ENCODE measurements around the gene KEAP1.
A peak's percentile ranks its signal among the peaks of the same experiment; 100 is the strongest.

The KEAP1 gene

GRCh38 chr19:10521461-10522171, 18.5 kb upstream of the KEAP1 start:
- no peak for DNase-seq

- no peak for DNase-seq
These were observed 17.6 kb upstream of the KEAP1 start for GRCh38 chr19:10520652-10521318.

- DNase-seq = no peak
These were observed 16.3 kb upstream of the KEAP1 start for GRCh38 chr19:10519421-10519820.

GRCh38 chr19:10518444-10519361, 15.5 kb upstream of the KEAP1 start:
- DNase-seq = no peak

- peak in 1 of 2 experiments; percentile 28 for DNase-seq
These were observed 14.7 kb upstream of the KEAP1 start for GRCh38 chr19:10517760-10518443.

GRCh38 chr19:10517361-10517759, 14.2 kb upstream of the KEAP1 start, which contains the start of gene S1PR5:
S1PR5 (minus strand) TSS chr19:10517447; CDS start chr19:10515011, 2,436 bp downstream.
- DNase-seq = peak; percentile 36 to 37

GRCh38 chr19:10516671-10517286, 13.6 kb upstream of the KEAP1 start:
- DNase-seq = no peak

- no peak for DNase-seq
These were observed 12.9 kb upstream of the KEAP1 start for GRCh38 chr19:10516064-10516385.

GRCh38 chr19:10514211-10515145, 11.3 kb upstream of the KEAP1 start:
- DNase-seq = no peak

GRCh38 chr19:10513223-10513622, 10.1 kb upstream of the KEAP1 start:
- DNase-seq = no peak

GRCh38 chr19:10510301-10510802, 7.2 kb upstream of the KEAP1 start:
- DNase-seq = no peak

GRCh38 chr19:10508707-10509106, 5.6 kb upstream of the KEAP1 start:
- DNase-seq = no peak

- no peak for DNase-seq
These were observed 4.9 kb upstream of the KEAP1 start for GRCh38 chr19:10508036-10508435.

- no peak for DNase-seq
These were observed 2.5 kb upstream of the KEAP1 start for GRCh38 chr19:10505583-10506229.

- peak; percentile 91 to 93 for DNase-seq
These were observed 593 bp downstream of the KEAP1 start for GRCh38 chr19:10502524-10503001.

GRCh38 chr19:10501971-10502523, 1.1 kb downstream of the KEAP1 start:
- peak; percentile 84 to 85 for DNase-seq

GRCh38 chr19:10500247-10500592, 2.9 kb downstream of the KEAP1 start:
- DNase-seq = no peak

GRCh38 chr19:10499550-10500246, 3.5 kb downstream of the KEAP1 start:
- DNase-seq = no peak

GRCh38 chr19:10497371-10497770, 5.8 kb downstream of the KEAP1 start:
- no peak for DNase-seq

Measured in NCI-H2081 (cell line).